Measurements from ENCODE around the gene DNAJB11.

Gene DNAJB11

DNA sequence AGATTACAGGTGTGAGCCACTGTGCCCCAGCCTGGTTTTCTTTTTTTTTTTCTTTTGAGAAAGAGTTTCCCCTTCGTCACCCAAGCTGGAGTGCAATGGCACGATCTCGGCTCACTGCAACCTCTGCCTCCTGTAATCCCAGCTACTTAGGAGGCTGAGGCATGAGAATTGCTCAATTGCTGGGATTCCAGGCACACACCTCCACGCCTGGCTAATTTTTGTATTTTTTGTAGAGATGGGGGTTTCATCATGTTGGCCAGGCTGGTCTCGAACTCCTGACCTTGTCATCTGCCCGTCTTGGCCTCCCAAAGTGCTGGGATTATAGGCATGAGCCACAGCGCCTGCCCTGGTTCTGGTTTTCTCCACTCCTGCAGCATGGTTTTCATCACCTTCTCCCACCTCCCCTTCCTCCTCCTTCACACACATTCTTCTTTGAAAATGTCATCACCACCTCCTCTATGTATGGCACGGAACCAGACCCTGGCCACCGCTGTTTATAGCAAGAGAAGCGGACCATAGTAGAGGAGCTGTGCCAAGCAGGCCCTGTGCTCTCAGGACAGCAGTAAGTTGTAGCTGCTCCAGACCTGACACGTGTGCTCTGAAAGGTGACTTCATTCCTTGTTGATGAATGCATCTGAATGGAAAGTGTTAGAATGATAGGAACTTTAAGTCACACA is 27.7 kb downstream of the DNAJB11 start:
- no peak for DNase-seq

- no peak for DNase-seq
Measured at GRCh38 chr3:186598794-186599141, 28.2 kb downstream of the DNAJB11 start.

GRCh38 chr3:186599142-186599784 is 28.7 kb downstream of the DNAJB11 start:
- no peak for DNase-seq

DNA sequence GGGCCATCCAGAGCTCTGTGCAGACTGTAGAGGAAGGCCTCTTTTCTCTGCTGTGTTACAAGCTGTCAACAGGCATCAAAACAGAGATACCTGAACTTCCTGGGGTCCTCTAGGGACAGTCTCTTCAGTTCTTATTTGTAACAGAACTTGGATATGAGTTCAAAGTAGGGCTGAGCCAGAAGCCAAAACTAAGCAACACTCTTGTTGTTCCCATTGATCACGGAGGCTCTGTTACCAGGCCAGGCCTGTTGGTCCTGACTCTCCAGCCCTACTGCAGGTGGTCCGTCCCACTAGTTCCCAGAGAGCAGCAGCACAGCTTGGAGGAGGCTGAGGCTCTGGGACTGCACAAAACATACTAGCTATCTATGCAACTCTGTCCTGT is 29.3 kb downstream of the DNAJB11 start:
- DNase-seq, result no peak

- no peak for DNase-seq
Measured at GRCh38 chr3:186600896-186601295, 30.4 kb downstream of the DNAJB11 start.

DNA sequence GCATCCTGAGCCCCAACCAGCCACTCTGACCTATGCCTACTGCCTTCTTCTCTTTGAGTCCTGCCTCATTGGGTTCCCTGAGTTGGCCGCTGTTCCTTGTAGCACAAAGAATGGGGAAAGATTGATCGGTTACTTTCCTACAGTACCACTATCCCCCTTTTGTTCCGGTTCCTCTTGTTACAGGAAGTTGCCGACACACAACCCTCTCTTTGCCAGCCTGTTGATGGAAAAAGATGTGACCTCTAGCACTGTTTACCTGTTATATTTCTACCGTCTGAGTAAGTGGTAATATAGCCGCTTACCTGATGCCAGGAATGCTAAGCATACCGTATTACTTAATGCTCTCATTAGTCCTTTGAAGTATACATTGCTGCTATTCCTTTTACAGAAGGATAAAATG is 32.6 kb downstream of the DNAJB11 start:
- no peak for DNase-seq

DNA sequence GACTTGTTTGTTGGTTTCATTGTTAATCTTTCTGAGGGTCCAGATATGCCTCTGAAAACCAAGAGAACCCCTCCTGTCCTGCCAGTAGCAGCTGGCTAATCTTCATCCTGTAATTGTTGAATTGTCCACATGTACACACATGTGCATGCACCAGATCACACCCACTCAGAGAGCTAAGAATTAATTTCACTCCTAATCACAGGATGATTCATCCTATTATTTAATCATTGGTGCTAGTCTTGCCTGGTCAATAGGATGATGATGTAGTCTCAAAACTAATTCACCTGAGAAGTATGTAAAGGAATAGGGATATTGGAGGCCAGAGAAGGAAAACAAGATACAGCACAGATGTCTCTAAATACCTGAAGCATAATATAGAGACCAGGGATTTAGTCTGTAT is 34.6 kb downstream of the DNAJB11 start:
- no peak for DNase-seq

GRCh38 chr3:186605561-186606545 is 35.3 kb downstream of the DNAJB11 start:
- DNase-seq, result no peak

GRCh38 chr3:186608624-186609215 is 38.2 kb downstream of the DNAJB11 start:
- DNase-seq, result no peak

DNA sequence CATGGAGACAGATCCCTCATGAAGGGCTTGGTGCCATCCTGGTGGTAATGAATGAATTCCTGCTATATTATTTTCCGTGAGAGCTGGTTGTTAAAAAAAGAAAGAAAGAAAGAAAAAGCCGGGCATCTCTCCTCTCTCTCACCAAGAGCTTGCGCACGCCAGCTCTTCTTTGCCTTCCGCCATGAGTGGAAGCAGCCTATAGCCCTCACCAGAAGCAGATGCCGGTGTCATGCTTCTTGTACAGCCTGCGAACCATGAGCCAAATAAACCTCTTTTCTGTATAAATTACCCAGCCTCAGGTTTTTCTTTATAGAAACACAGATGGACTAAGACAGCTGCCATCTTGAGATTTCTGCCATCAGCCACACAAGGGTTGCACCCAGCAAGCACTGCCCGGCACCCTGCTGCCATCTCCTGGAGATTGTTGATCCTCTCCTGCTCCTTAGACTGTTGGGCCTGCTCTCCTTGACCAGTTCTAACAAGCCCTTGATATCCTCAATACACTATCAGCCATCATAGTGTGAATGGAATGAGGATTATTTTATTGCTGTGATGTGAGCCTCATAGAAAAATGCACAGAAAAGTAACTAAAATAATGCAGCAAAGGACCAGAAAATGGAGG is 38.8 kb downstream of the DNAJB11 start:
- DNase-seq, result no peak

- DNase-seq, result no peak
Measured at GRCh38 chr3:186612065-186612464, 41.5 kb downstream of the DNAJB11 start.

- no peak for DNase-seq
Measured at GRCh38 chr3:186612721-186613636, 42.5 kb downstream of the DNAJB11 start, which contains the start of gene AHSG. Gene AHSG, plus strand, starts transcription at chr3:186613060. Its CDS starts 82 bp downstream, at chr3:186613142.

DNA sequence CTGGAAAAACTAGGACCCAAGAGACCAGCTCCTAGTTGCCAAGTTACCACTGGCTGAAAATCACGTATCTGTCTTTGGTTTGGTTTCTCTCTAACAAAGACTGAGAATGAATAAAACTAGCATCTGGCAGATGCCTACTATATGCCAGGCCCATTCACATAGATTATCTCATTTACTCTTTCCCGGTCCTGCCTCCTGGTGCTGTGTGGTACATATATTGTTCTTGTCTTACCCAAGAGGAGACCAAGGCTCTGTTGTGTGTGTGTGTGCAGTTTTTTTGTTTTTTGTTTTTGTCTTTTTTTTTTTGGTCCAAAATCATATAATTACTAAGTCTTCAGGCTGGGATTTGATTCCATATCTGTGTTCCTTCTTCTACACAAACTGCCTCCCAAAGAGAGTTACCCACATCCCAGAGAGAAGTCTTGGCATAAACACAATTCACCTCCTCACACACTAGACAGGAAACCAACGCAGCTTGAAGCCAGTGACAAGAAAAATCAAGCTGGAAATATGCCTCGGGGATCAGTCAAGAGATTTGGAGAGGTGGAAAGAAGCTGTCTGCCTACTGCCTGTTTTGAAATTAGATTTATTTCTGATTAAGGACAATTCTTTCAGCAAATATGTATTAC is 43.2 kb downstream of the DNAJB11 start:
- no peak for DNase-seq

- DNase-seq, result no peak
Measured at GRCh38 chr3:186614266-186614596, 43.7 kb downstream of the DNAJB11 start.

DNA sequence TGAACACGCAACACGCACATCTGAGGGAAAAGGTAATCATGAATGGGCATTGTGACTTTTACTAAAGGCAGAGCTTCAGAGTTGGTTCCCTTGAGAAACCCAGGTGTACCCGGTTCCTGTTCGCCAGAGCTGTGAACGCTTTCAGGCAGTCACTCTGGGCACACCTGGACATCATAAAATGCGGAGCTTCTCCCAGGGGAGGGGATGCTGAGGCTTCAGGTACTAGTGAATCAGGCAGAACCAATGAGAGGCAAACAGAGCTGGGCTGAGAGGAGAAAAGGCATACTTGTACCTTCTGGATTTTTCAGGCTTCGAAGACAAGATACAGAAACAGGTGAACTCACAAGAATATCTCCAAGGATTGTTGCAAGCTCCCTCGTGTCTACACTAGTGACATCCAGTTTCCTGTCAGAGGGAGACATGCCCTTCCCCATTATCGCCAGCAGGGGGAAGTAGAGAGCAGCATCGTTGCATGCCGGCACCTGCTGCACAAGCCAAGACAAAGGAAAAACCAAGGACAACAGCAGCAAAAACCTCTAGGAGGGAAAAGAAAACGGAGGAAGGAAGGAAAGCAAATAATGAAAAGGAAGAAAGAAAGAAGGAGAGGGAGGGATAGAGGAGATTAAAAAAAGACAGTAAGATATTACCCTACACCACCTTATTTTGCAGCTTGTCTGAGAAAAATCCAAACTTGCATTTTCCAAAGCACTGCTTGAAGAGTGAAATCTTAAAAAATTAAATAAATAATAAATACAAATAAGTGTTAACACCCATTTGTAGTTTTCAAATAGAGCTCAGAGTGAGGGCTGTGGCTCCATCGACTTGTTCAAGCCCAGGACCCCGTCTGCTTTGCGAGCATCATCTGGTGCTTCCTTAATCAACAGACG is 44.3 kb downstream of the DNAJB11 start:
- peak; percentile 62 for DNase-seq

- no peak for DNase-seq
Measured at GRCh38 chr3:186616299-186616617, 45.7 kb downstream of the DNAJB11 start.

DNA sequence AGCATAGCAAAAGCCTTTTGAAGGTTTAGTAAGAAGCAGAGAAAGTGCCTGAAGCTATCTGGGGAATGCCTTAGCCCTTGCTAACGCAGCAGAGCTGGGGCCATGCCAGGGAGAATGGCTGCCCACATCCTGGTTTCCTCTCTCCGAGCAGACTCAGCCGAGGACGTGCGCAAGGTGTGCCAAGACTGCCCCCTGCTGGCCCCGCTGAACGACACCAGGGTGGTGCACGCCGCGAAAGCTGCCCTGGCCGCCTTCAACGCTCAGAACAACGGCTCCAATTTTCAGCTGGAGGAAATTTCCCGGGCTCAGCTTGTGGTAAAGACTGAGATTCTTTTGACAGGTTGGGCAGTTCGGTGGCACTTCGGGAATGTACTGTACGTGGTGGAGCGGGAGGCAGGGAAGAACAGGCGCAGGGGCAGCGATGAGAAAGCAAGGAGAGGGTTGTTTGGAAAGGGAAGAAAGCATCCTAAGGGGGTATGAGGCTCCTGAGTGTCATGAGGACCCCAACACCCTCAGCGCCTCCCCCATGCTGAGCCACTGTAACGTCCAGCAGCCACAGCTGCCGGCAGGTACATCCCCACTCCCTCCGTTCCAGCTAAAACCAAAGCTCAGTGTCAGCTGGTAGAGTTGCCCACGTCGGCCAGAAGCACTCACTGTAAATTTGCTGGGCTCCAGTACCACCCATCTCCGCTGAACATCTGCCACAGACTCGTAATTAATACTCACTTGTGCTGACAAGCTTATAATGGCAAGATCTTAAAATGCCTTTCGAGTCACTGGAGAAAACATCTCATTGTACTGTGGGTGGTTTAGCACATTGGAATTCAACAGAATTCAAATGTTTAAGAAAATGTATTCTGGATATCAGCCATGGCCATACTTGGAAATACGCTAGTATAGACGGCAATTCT is 46.8 kb downstream of the DNAJB11 start:
- DNase-seq, result peak; percentile 78

DNA sequence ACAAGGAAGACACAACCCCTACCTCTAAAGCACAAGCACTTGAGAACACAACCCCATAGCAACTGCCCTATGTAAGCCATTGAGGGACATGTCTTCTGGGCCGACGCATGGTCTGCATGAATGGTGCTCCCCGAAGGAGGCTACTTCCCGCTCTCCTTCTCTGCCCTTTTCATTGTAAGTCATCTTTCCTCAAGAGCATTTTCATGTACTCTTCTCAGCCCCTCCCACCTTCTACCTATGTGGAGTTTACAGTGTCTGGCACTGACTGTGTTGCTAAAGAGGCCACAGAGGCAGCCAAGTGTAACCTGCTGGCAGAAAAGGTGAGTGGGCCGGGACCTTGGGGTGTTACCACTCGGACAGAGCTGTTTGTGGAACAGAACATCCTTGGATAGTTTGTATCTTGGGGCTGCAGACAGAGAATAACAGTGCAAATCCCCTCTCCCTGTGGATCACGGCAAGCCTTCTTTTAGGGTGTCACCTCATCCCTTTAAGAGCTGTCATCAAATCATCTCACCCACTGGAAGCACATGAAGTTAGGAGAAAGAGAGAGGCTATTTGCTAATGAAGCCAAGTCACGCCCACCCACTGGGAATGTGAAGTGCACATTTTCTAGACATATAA is 47.9 kb downstream of the DNAJB11 start:
- DNase-seq, result no peak

DNA sequence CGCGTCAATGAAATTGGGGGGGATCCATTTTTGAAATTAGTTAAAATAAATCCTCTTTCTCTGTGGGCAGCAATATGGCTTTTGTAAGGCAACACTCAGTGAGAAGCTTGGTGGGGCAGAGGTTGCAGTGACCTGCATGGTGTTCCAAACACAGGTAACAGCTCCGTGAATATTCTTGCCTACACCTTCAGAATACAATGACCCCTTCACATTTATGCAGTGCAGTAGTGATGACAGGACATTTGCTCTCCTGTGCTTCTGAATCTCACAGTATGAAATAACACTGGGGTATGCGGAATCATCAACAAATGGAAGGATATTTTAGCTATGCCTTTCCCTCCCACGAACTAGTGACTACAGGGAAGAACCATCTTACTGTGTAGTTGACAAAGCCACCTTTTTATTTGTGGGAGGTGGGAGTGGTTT is 49.3 kb downstream of the DNAJB11 start:
- no peak for DNase-seq
